H1 (cell line): Measurements from ENCODE around the gene TTC28. TPM values are rescaled to one million over a fixed set of nuclear protein-coding genes. Genes with fewer than 3 reads are reported as not detected.

ENCODE experiments used
- CTCF ChIA-PET: fragments of 300-600 bp; sonication (Branson Sonifier 250); formaldehyde crosslinking; loops from one replicate; lab custom pipeline; 2021; ENCODE audit not compliant: partially characterized antibody; lab: Charles Lee
- POLR2A ChIA-PET: fragments of 300-600 bp; sonication (Branson Sonifier 250); formaldehyde crosslinking; loops from one replicate; lab custom pipeline; 2021; ENCODE audit warnings: inconsistent platforms; ENCODE audit not compliant: partially characterized antibody; lab: Charles Lee
- DNase-seq, 2 experiments: peaks; one replicate each; pipeline versions ENCODE4 v3.0.0 to v3.0.0-alpha.2; 2010 to 2022; ENCODE audit warnings: low spot score in 2 of 2, low read depth in 1 of 2, mixed read lengths in 1 of 2
- FAIRE-seq: peaks from 2 replicates; lab custom pipeline; 2011; peaks lifted over from hg19 to GRCh38; lab: Jason Lieb, UNC
- H2AFZ ChIP-seq: 2 replicates; pipeline ENCODE4 v1.8.1; 2012; ENCODE audit warnings: low read length, inconsistent platforms
- H2AK5ac ChIP-seq: 2 replicates; pipeline ENCODE4 v1.6.1; 2013; ENCODE audit warnings: low read depth, low read length
- H2BK120ac ChIP-seq: replicated peaks from 2 replicates; pipeline ENCODE3; 2013; ENCODE audit warnings: low read depth, low read length, inconsistent platforms
- H2BK12ac ChIP-seq: 2 replicates; pipeline ENCODE4 v1.6.1; 2013; ENCODE audit warnings: low read depth, low read length
- H2BK15ac ChIP-seq: 2 replicates; pipeline ENCODE4 v1.6.1; 2013; ENCODE audit warnings: low read length
- H2BK20ac ChIP-seq: 2 replicates; pipeline ENCODE4 v1.6.1; 2013; ENCODE audit warnings: low read length
- H2BK5ac ChIP-seq: 2 replicates; pipeline ENCODE4 v1.6.1; 2013; ENCODE audit warnings: low read depth, low read length
- H3K14ac ChIP-seq: 2 replicates; pipeline ENCODE4 v1.6.1; 2013; ENCODE audit warnings: inconsistent platforms; ENCODE audit not compliant: insufficient read length
- H3K18ac ChIP-seq: 2 replicates; pipeline ENCODE4 v1.6.1; 2013; ENCODE audit warnings: low read length; ENCODE audit errors: extremely low read depth
- H3K23ac ChIP-seq: 2 replicates; pipeline ENCODE4 v1.6.1; 2013; ENCODE audit warnings: inconsistent platforms; ENCODE audit not compliant: insufficient read length
- H3K23me2 ChIP-seq: 2 replicates; pipeline ENCODE4 v1.6.1; 2013; ENCODE audit warnings: low read depth, low read length
- H3K27ac ChIP-seq: 2 replicates; pipeline ENCODE4 v1.6.1; 2011; ENCODE audit warnings: low read depth, low read length, inconsistent platforms
- H3K27me3 ChIP-seq, 4 experiments: replicated peaks in 1 of 4; 1 replicate in 1 of 4; 2 replicates in 3 of 4; pipeline versions ENCODE4 v1.6.1 to v1.8.1; 2011 to 2013; ENCODE audit warnings: low read length in 3 of 4, mild to moderate bottlenecking in 3 of 4, inconsistent platforms in 2 of 4, mixed read lengths in 2 of 4, moderate library complexity in 1 of 4; ENCODE audit not compliant: control insufficient read depth in 3 of 4, insufficient read depth in 3 of 4; ENCODE audit errors: extremely low read depth in 1 of 4
- H3K36me3 ChIP-seq, 4 experiments: 2 replicates each; pipeline versions ENCODE4 v1.6.1 to v1.8.1; 2011 to 2013; ENCODE audit warnings: mild to moderate bottlenecking in 4 of 4, low read length in 3 of 4, moderate library complexity in 2 of 4, control low read depth in 1 of 4, inconsistent platforms in 1 of 4; ENCODE audit not compliant: insufficient read depth in 4 of 4, control insufficient read depth in 2 of 4
- H3K4ac ChIP-seq: replicated peaks from 2 replicates; pipeline ENCODE3; 2013; ENCODE audit warnings: low read length, low read depth, mixed read lengths, inconsistent platforms; ENCODE audit not compliant: insufficient read length
- H3K4me1 ChIP-seq, 4 experiments: replicated peaks in 1 of 4; 1 replicate in 1 of 4; 2 replicates in 3 of 4; pipeline versions ENCODE4 v1.6.1 to v1.8.1; 2011 to 2013; ENCODE audit warnings: low read length in 3 of 4, inconsistent platforms in 2 of 4, mixed read lengths in 1 of 4; ENCODE audit not compliant: insufficient read depth in 4 of 4, control insufficient read depth in 3 of 4
- H3K4me2 ChIP-seq, 2 experiments: 2 replicates each; pipeline versions ENCODE4 v1.6.1 to v1.8.1; 2011 to 2013; ENCODE audit warnings: low read depth in 2 of 2, low read length in 2 of 2, control low read depth in 1 of 2, inconsistent platforms in 1 of 2, mild to moderate bottlenecking in 1 of 2; ENCODE audit not compliant: insufficient read depth in 1 of 2
- H3K4me3 ChIP-seq, 4 experiments: fragments of 200-600, 300-600 bp in 1 of 4; sonication (generic), shearing (Covaris generic), sonication (Bioruptor Twin) in 1 of 4; 2 replicates each; pipeline versions ENCODE4 v1.5.1 to v1.8.1; 2011 to 2016; ENCODE audit warnings: low read length in 4 of 4, low read depth in 3 of 4, control low read depth in 2 of 4, inconsistent platforms in 2 of 4, mild to moderate bottlenecking in 2 of 4, mixed read lengths in 1 of 4, moderate library complexity in 1 of 4; ENCODE audit not compliant: insufficient read depth in 2 of 4; ENCODE audit errors: extremely low read depth in 1 of 4
- H3K56ac ChIP-seq: replicated peaks from 2 replicates; pipeline ENCODE3; 2013; ENCODE audit warnings: low read depth, mild to moderate bottlenecking, mixed read lengths, low read length, inconsistent platforms; ENCODE audit not compliant: insufficient read length
- H3K79me1 ChIP-seq: 2 replicates; pipeline ENCODE4 v1.6.1; 2013; ENCODE audit warnings: low read depth, low read length, control low read depth
- H3K79me2 ChIP-seq, 2 experiments: 2 replicates each; pipeline versions ENCODE4 v1.6.1 to v1.8.1; 2012 to 2013; ENCODE audit warnings: low read length in 2 of 2, mild to moderate bottlenecking in 2 of 2, inconsistent platforms in 1 of 2; ENCODE audit not compliant: insufficient read depth in 2 of 2, control insufficient read depth in 1 of 2
- H3K9ac ChIP-seq, 4 experiments: replicated peaks in 1 of 4; 1 replicate in 1 of 4; 2 replicates in 3 of 4; pipeline versions ENCODE4 v1.6.1 to v1.8.1; 2011 to 2013; ENCODE audit warnings: low read depth in 3 of 4, low read length in 3 of 4, control low read depth in 2 of 4, mild to moderate bottlenecking in 2 of 4, moderate library complexity in 2 of 4, inconsistent platforms in 1 of 4; ENCODE audit errors: extremely low read depth in 1 of 4
- H3K9me3 ChIP-seq, 2 experiments: 2 replicates each; pipeline versions ENCODE4 v1.6.1 to v1.8.1; 2012 to 2013; ENCODE audit warnings: mild to moderate bottlenecking in 2 of 2, moderate library complexity in 2 of 2, control low read depth in 1 of 2, inconsistent platforms in 1 of 2, low read depth in 1 of 2, low read length in 1 of 2, mixed read lengths in 1 of 2; ENCODE audit not compliant: insufficient read depth in 2 of 2
- H4K20me1 ChIP-seq, 2 experiments: replicated peaks in 1 of 2; 2 replicates each; pipeline versions ENCODE3 to v1.8.1; 2011 to 2013; ENCODE audit warnings: inconsistent platforms in 2 of 2, low read length in 2 of 2, mild to moderate bottlenecking in 1 of 2; ENCODE audit not compliant: insufficient read depth in 2 of 2, control insufficient read depth in 1 of 2
- H4K5ac ChIP-seq: 2 replicates; pipeline ENCODE4 v1.6.1; 2013; ENCODE audit warnings: low read length, low read depth, mixed read lengths, inconsistent platforms; ENCODE audit not compliant: insufficient read length
- H4K8ac ChIP-seq: 2 replicates; pipeline ENCODE4 v1.8.0; 2013; ENCODE audit warnings: mild to moderate bottlenecking, moderate library complexity, low read length, inconsistent platforms; ENCODE audit not compliant: insufficient read depth; ENCODE audit errors: extremely low read depth
- H4K91ac ChIP-seq: replicated peaks from 2 replicates; pipeline ENCODE3; 2013; ENCODE audit warnings: low read length, mixed read lengths, inconsistent platforms; ENCODE audit not compliant: insufficient read length
- EGR1 ChIP-seq: IDR thresholded peaks from 2 replicates; pipeline ENCODE4 v1.6.1; 2011; ENCODE audit warnings: low read depth, low read length, borderline replicate concordance
- RXRA ChIP-seq: IDR thresholded peaks from 2 replicates; pipeline ENCODE4 v1.6.1; 2011; ENCODE audit warnings: low read depth, mild to moderate bottlenecking, low read length, moderate library complexity; ENCODE audit not compliant: insufficient read depth
- SAP30 ChIP-seq: fragments of 300-600 bp; sonication (generic); IDR thresholded peaks from 2 replicates; pipeline ENCODE4 v1.7.1; 2012; ENCODE audit warnings: low read length, moderate library complexity, mild to moderate bottlenecking, inconsistent platforms; ENCODE audit not compliant: insufficient read depth, insufficient replicate concordance
- ZNF274 ChIP-seq: IDR thresholded peaks from 2 replicates; pipeline ENCODE4 v1.7.0; 2012; ENCODE audit warnings: low read length, borderline replicate concordance; ENCODE audit errors: extremely low read depth
- WGBS, 2 experiments: shearing (Covaris generic) in 1 of 2; methylation state at CpG; one replicate each; pipeline versions ENCODE4 v1.1.6 to v1.1.7; 2013 to 2015; ENCODE audit warnings: low lambda C conversion rate in 2 of 2, mixed read lengths in 2 of 2, inconsistent platforms in 1 of 2, low coverage in 1 of 2, missing lambda C conversion rate in 1 of 2; ENCODE audit not compliant: insufficient replicate concordance in 2 of 2, insufficient coverage in 1 of 2, insufficient read length in 1 of 2; ENCODE audit errors: extremely low coverage in 1 of 2, missing lambda C conversion rate in 1 of 2; 5-methylcytosine and 5-hydroxymethylcytosine counted together
- polyA plus RNA-seq, 7 experiments: library from polyadenylated mRNA; depleted of rRNA in 3 of 7; stranded (reverse) in 5 of 7; unstranded in 2 of 7; fragments of >200 nt in 5 of 7; fragments of 200-250 nt in 2 of 7; gene quantifications; 1 replicate in 5 of 7; 2 replicates in 1 of 7; 4 replicates in 1 of 7; pipeline versions ENCODE4 v1.2.1 to v1.2.3, GENCODE V29; 2011 to 2013; ENCODE audit warnings: missing spikeins in 2 of 7, mixed read lengths in 2 of 7
- total RNA-seq: library from RNA; stranded (reverse); fragmentation: NEBNext Ultra II Directional; extraction: Animal tissue kit (Norgen Biotek cat#: 25700); gene quantifications from 2 replicates; pipeline ENCODE4 v1.2.1, GENCODE V29; 2021

TTC28 gene
- total and polyA plus RNA-seq, 2 of the 8 experiments (the other 6 are each of a cell fraction or from before 2014, with no cell fraction given), result 2.6 to 12.6 TPM

- Histone ChIP-seq H2AK5ac (no peak overlapping the region), H3K79me2 (no peaks in the 10 kb centered on the region), H3K79me1 (no peaks in the 10 kb centered on the region), H3K4ac (no peak overlapping the region), H3K4me3 (no peak overlapping the region), H3K56ac (no peak overlapping the region), H2BK12ac (no peak overlapping the region), H3K9me3 (no peaks in the 10 kb centered on the region), H3K9ac (no peak overlapping the region), H3K23me2 (no peaks in the 10 kb centered on the region), H4K5ac (no peak overlapping the region), H3K4me2 (no peak overlapping the region), H3K23ac (no peak overlapping the region), H2BK5ac (no peak overlapping the region), H2BK15ac (no peak overlapping the region), H2BK120ac (no peak overlapping the region), H4K8ac (no peak overlapping the region), H4K20me1 (no peaks in the 10 kb centered on the region), H2BK20ac (no peak overlapping the region), H3K18ac (no peak overlapping the region), H3K27ac (no peak overlapping the region), H4K91ac (no peak overlapping the region), H3K14ac (no peak overlapping the region), H3K36me3 (no peaks in the 10 kb centered on the region), H2AFZ (no peak overlapping the region), H3K4me1 (peaks cover 0 to 3% (median 0%) of the 10 kb centered on the region in 4 experiments; a peak in 1 of 7 replicates), H3K27me3 (no peaks in the 10 kb centered on the region)
- ChIA-PET POLR2A (no interaction called here), CTCF (interaction anchor here (0.9 to 3.9 kb wide), 3 partner anchors 9 to 240 kb away, joined by 3 to 18 read pairs (median 3); no protein-coding TSS in a partner anchor)
- WGBS, 2 experiments, result 76% methylated on average over 3 of the region's 3 CpGs; no CpG with 5 or more reads in 1 of the 2 experiments
- no peak for DNase-seq
- FAIRE-seq, result no peak
- TF ChIP-seq SAP30, result no peak
- no peak for TF ChIP-seq ZNF274
- TF ChIP-seq EGR1, result no peak
- TF ChIP-seq RXRA, result no peak
Measured at GRCh38 chr22:28120691-28121592, 558.7 kb downstream of the TTC28 start.
